HCT116 (cell line): ENCODE measurements around the gene ATPAF1.

ENCODE experiments used
- EZH2 ChIP-seq: fragments of 200-600 bp; sonication (generic); IDR thresholded peaks from 2 replicates; pipeline ENCODE4 v1.6.1; 2017; ENCODE audit warnings: antibody characterized with exemption, mixed run types
- FOSL1 ChIP-seq: IDR thresholded peaks from 2 replicates; pipeline ENCODE4 v1.6.1; 2012; ENCODE audit warnings: low read depth
- JUND ChIP-seq: IDR thresholded peaks from 2 replicates; pipeline ENCODE4 v1.6.1; 2012
- POLR2A ChIP-seq: IDR thresholded peaks from 2 replicates; pipeline ENCODE4 v1.7.0; 2011; ENCODE audit warnings: borderline replicate concordance; ENCODE audit not compliant: insufficient read depth, insufficient read length; ENCODE audit errors: extremely low read depth
- POLR2AphosphoS5 ChIP-seq: IDR thresholded peaks from 2 replicates; pipeline ENCODE4 v1.6.1; 2011; ENCODE audit warnings: mild to moderate bottlenecking, low read depth, low read length, moderate library complexity
- RAD21 ChIP-seq: IDR thresholded peaks from 2 replicates; pipeline ENCODE4 v1.6.1; 2012; ENCODE audit warnings: low read depth, mild to moderate bottlenecking
- SIN3A ChIP-seq: IDR thresholded peaks from 2 replicates; pipeline ENCODE4 v1.6.1; 2012; ENCODE audit warnings: low read depth
- SP1 ChIP-seq: IDR thresholded peaks from 2 replicates; pipeline ENCODE4 v1.6.1; 2012; ENCODE audit warnings: low read depth
- TCF7L2 ChIP-seq: IDR thresholded peaks from 2 replicates; pipeline ENCODE4 v1.7.0; 2011; ENCODE audit warnings: borderline replicate concordance, inconsistent platforms; ENCODE audit not compliant: insufficient read depth, insufficient read length; ENCODE audit errors: extremely low read depth
- ZFX ChIP-seq: fragments of 450-650 bp; IDR thresholded peaks from 2 replicates; pipeline ENCODE4 v1.6.1; 2017
- TF ChIP-seq, protein P1 (sequence below), 3 experiments: fragments of 200-600 bp in 1 of 3; sonication (generic) in 1 of 3; IDR thresholded peaks in 2 of 3; conservative IDR thresholded peaks in 1 of 3; 2 replicates each; pipeline ENCODE4 v1.5.1; 2012 to 2017; ENCODE audit warnings: low read depth in 2 of 3, low read length in 2 of 3, antibody characterized with exemption in 1 of 3, borderline replicate concordance in 1 of 3, control low read depth in 1 of 3, mild to moderate bottlenecking in 1 of 3, mixed read lengths in 1 of 3, mixed run types in 1 of 3, moderate library complexity in 1 of 3; ENCODE audit not compliant: insufficient read depth in 1 of 3
- TF ChIP-seq, protein P2 (sequence below): IDR thresholded peaks from 2 replicates; pipeline ENCODE4 v1.6.1; 2012
- TF ChIP-seq, protein P3 (sequence below): IDR thresholded peaks from 2 replicates; pipeline ENCODE4 v1.6.1; 2012; ENCODE audit warnings: low read depth

- no peak for TF ChIP-seq POLR2A
- TF ChIP-seq POLR2AphosphoS5: no peak
- no peak for TF ChIP-seq EZH2
- TF ChIP-seq, protein P1, sequence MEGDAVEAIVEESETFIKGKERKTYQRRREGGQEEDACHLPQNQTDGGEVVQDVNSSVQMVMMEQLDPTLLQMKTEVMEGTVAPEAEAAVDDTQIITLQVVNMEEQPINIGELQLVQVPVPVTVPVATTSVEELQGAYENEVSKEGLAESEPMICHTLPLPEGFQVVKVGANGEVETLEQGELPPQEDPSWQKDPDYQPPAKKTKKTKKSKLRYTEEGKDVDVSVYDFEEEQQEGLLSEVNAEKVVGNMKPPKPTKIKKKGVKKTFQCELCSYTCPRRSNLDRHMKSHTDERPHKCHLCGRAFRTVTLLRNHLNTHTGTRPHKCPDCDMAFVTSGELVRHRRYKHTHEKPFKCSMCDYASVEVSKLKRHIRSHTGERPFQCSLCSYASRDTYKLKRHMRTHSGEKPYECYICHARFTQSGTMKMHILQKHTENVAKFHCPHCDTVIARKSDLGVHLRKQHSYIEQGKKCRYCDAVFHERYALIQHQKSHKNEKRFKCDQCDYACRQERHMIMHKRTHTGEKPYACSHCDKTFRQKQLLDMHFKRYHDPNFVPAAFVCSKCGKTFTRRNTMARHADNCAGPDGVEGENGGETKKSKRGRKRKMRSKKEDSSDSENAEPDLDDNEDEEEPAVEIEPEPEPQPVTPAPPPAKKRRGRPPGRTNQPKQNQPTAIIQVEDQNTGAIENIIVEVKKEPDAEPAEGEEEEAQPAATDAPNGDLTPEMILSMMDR (IDR thresholded peaks at IDR 0.05 in 2 of 3, conservative IDR thresholded peaks at IDR 0.05 in 1 of 3; ENCODE audit: borderline replicate concordance in 1 of 3, insufficient read depth in 1 of 3, low read depth in 2 of 3, low read length in 2 of 3): no peak
- TF ChIP-seq TCF7L2: no peak
- TF ChIP-seq SIN3A: no peak
- TF ChIP-seq ZFX: no peak
- no peak for TF ChIP-seq RAD21
- no peak for TF ChIP-seq SP1
- no peak for TF ChIP-seq JUND
- TF ChIP-seq, protein P2, sequence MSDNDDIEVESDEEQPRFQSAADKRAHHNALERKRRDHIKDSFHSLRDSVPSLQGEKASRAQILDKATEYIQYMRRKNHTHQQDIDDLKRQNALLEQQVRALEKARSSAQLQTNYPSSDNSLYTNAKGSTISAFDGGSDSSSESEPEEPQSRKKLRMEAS: no peak
- TF ChIP-seq FOSL1: no peak
- TF ChIP-seq, protein P3, sequence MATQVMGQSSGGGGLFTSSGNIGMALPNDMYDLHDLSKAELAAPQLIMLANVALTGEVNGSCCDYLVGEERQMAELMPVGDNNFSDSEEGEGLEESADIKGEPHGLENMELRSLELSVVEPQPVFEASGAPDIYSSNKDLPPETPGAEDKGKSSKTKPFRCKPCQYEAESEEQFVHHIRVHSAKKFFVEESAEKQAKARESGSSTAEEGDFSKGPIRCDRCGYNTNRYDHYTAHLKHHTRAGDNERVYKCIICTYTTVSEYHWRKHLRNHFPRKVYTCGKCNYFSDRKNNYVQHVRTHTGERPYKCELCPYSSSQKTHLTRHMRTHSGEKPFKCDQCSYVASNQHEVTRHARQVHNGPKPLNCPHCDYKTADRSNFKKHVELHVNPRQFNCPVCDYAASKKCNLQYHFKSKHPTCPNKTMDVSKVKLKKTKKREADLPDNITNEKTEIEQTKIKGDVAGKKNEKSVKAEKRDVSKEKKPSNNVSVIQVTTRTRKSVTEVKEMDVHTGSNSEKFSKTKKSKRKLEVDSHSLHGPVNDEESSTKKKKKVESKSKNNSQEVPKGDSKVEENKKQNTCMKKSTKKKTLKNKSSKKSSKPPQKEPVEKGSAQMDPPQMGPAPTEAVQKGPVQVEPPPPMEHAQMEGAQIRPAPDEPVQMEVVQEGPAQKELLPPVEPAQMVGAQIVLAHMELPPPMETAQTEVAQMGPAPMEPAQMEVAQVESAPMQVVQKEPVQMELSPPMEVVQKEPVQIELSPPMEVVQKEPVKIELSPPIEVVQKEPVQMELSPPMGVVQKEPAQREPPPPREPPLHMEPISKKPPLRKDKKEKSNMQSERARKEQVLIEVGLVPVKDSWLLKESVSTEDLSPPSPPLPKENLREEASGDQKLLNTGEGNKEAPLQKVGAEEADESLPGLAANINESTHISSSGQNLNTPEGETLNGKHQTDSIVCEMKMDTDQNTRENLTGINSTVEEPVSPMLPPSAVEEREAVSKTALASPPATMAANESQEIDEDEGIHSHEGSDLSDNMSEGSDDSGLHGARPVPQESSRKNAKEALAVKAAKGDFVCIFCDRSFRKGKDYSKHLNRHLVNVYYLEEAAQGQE: no peak
These were observed 24.9 kb upstream of the ATPAF1 start for GRCh38 chr1:46692811-46693770.
